ENCODE data around the gene KIRREL3.

- no peak for TF ChIP-seq CTCF (IDR thresholded peaks at IDR 0.05 in 8 of 11, conservative IDR thresholded peaks at IDR 0.05 in 3 of 11)
- TF ChIP-seq POLR2A (IDR thresholded peaks at IDR 0.05), result no peak
Observed at GRCh38 chr11:126613272-126613671, 387.3 kb downstream of the KIRREL3 start.
